Rectal smooth muscle tissue (tissue), 1 donor: ENCODE results near the gene SMIM35.

Experiments used
- H3K27ac ChIP-seq: one replicate; pipeline ENCODE4 v1.7.0; 2013; ENCODE audit warnings: low read depth, low read length, inconsistent platforms
- H3K27me3 ChIP-seq: one replicate; pipeline ENCODE4 v1.7.0; 2013; ENCODE audit warnings: low read length; ENCODE audit not compliant: control insufficient read depth, insufficient read depth
- H3K36me3 ChIP-seq: one replicate; pipeline ENCODE4 v1.7.0; 2013; ENCODE audit warnings: low read length; ENCODE audit not compliant: control insufficient read depth, insufficient read depth
- H3K4me1 ChIP-seq: one replicate; pipeline ENCODE4 v1.7.0; 2013; ENCODE audit warnings: low read length; ENCODE audit not compliant: control insufficient read depth, insufficient read depth
- H3K4me3 ChIP-seq: one replicate; pipeline ENCODE4 v1.7.0; 2013; ENCODE audit warnings: low read length
- H3K9ac ChIP-seq: one replicate; pipeline ENCODE4 v1.7.0; 2013; ENCODE audit warnings: low read length

The SMIM35 gene

GRCh38 chr11:118006153-118006534 is 80.6 kb downstream of the SMIM35 start:
- H3K36me3 ChIP-seq = no peaks in the 10 kb centered on the region
- no peak overlapping the region for H3K27ac ChIP-seq
- H3K4me3 ChIP-seq = no peak overlapping the region
- H3K4me1 ChIP-seq = no peaks in the 10 kb centered on the region
- H3K27me3 ChIP-seq = no peaks in the 10 kb centered on the region
- no peak overlapping the region for H3K9ac ChIP-seq

DNA sequence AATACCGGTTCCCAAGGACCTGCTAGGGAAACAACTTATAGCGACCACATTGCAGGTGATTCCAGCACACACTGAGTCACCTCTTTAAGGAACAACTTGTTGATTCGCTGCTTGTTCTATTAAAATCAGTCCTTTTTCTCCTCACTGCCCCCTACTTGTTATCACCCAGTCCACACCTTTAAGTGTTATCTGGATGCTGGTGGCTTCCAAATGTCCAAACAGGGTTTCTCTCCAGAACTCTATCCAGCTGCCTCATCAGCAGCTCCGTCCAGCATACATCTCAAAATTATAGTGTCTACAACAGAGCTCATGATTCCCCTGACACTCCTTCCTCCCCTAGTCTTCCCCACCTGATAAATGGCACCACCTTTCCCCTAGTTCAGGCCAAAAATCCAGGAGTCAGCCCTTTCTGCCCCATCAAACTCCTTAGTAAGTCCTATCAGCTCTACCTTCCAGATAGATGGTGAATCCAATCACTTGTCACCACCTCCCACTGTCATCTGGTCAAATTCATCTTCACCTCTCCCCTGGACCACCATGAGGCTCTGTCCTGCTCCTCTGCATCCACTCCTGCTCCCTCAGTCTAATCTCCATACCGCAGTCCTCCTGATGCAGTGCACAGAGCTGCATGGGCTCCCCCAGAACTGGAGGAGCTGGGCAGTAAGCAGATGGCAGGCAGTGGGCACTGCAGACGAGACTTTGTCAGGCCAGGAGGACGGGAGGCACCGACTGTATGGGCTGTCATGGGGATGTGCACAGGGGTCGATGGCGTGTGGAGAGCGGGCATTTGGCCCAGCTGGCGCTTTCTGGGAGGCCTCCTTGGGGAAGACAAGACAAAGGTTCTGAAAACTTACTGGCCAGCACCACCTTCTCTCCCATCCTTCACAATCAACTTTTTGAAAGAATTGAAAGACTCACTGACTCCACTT is 81.3 kb downstream of the SMIM35 start:
- Histone ChIP-seq H3K9ac (no peak overlapping the region), H3K4me1 (no peaks in the 10 kb centered on the region), H3K27ac (no peak overlapping the region), H3K27me3 (no peaks in the 10 kb centered on the region), H3K4me3 (no peak overlapping the region), H3K36me3 (no peaks in the 10 kb centered on the region)

DNA sequence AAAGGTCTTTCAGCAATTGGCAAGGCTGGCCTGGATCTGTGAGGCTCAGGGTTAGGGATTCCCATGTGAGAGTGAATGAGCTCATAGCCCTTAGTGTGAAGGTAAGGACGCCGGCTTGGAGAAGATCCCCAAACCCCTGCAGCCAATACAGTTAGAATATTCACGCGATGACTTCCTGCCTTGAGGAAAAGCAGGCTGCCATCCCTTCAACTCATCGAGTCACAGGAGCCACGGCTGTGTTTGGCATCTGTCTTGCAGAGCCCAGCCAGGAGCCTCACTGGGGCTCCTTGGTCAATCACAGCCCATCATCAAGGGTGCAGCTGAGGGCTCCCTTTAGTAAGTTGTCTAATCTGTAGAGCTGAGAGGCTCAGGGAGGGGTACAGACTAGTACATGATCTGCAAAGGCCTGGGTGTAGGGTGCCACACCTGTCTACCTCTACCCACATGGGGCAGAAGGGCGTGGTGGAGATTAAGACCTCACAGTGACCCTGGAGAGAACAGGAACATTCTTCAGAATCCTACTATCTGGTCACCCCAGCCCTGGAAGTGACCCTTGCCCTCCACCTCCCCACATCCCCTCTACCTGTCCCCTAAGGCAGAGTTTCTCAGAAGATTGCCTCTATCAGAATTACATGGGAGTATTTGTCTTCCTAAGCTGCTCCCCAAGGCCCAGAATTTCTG is 82.1 kb downstream of the SMIM35 start:
- Histone ChIP-seq H3K4me3 (no peak overlapping the region), H3K4me1 (no peaks in the 10 kb centered on the region), H3K27me3 (no peaks in the 10 kb centered on the region), H3K36me3 (no peaks in the 10 kb centered on the region), H3K9ac (no peak overlapping the region), H3K27ac (no peak overlapping the region)

DNA sequence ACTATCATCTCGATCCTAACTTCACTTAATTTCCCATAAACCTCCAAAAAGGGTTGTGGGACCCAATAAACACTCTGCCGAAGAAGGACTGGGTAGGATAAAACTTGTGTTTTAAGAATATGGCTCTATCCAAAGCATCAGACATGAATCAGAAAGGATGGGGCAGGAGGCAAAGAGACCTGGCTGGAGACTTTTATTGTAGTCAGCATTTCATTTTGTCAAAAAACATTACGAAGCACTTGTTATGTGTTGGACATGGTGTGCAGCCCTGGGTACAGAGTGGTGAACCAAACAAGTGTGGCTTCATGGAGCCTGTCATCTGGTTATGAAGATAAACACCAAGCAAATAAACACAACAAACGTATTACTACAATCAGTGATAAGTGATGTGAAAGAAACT is 83.3 kb downstream of the SMIM35 start:
- no peak overlapping the region for H3K9ac ChIP-seq
- H3K4me3 ChIP-seq = no peak overlapping the region
- no peak overlapping the region for H3K27ac ChIP-seq
- H3K27me3 ChIP-seq = no peaks in the 10 kb centered on the region
- no peaks in the 10 kb centered on the region for H3K36me3 ChIP-seq
- no peaks in the 10 kb centered on the region for H3K4me1 ChIP-seq

DNA sequence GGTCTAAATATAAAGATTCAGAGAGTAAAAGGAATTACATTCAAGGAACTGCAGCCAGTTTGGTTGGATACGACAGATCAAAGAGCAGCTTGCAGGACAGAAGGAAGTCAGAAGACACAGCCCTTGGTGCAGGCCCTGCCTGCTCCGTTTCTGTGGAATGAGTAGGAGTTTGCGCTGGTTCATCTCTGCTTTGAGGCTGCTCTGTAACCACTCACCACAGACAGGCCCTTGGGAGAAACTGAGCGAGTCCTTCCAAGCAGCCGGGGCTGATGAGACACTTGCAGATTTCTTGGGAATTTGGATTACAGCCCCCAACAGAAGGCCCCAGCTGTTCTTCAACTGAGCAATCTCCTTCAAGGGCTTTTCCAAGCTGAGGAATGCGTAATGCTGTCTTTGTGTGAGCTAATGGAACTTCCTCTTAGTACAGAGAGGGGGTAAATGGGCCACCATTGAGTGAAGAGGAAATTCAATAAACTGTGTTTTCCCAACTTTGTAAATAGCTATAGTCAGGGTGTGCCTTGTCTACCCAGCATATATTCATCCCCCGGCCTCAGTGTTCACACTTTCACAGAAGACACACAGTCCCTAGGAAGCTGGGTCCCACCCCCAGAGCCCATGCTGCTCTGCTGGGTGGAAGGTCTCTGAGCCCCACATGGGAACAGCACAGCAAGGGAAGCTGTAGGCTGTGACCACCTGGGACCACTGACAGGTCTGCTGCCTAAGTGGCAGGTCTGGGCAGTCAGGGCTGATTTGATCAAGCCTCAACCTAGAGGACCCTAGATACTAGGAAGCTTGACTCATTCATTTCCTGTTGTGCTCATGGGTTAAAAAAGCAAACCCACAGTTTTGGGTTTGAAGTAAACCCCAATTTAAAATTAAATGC is 84.0 kb downstream of the SMIM35 start:
- Histone ChIP-seq H3K27ac (peak overlapping the region; percentile 57), H3K4me3 (no peak overlapping the region), H3K9ac (no peak overlapping the region), H3K36me3 (no peaks in the 10 kb centered on the region), H3K27me3 (no peaks in the 10 kb centered on the region), H3K4me1 (no peaks in the 10 kb centered on the region)

- Histone ChIP-seq H3K27me3 (no peaks in the 10 kb centered on the region), H3K4me1 (no peaks in the 10 kb centered on the region), H3K4me3 (no peak overlapping the region), H3K27ac (peak overlapping the region; percentile 43), H3K9ac (no peak overlapping the region), H3K36me3 (no peaks in the 10 kb centered on the region)
Measured at GRCh38 chr11:118002010-118002540, 84.7 kb downstream of the SMIM35 start.

DNA sequence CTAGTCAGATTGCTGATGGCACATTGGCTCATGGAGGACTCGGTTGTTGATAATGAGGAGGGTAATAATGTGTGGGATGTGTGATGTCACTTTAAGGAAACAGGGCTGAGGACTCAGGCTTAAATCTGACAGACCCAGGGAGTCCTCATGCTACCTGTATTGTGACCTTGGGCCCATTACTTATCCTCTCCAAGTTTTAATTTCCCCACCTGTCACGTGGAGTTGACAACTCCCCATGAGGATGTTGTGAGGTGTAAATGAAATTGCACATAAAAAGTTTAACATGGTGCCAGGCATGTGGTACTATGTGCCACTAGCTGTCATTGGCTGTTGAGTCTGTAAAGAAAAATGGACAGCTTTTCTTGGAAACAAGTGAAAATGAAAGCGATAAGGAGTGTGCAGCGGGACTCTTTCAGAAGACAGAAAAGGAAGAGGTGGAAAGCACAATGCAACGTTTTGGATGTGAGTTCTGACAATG is 85.2 kb downstream of the SMIM35 start:
- Histone ChIP-seq H3K4me3 (no peak overlapping the region), H3K9ac (no peak overlapping the region), H3K27ac (no peak overlapping the region), H3K4me1 (no peaks in the 10 kb centered on the region), H3K27me3 (no peaks in the 10 kb centered on the region), H3K36me3 (no peaks in the 10 kb centered on the region)

- no peak overlapping the region for H3K9ac ChIP-seq
- no peaks in the 10 kb centered on the region for H3K27me3 ChIP-seq
- H3K4me1 ChIP-seq = no peaks in the 10 kb centered on the region
- no peak overlapping the region for H3K27ac ChIP-seq
- no peak overlapping the region for H3K4me3 ChIP-seq
- H3K36me3 ChIP-seq = no peaks in the 10 kb centered on the region
Measured at GRCh38 chr11:118000850-118001228, 85.9 kb downstream of the SMIM35 start.

DNA sequence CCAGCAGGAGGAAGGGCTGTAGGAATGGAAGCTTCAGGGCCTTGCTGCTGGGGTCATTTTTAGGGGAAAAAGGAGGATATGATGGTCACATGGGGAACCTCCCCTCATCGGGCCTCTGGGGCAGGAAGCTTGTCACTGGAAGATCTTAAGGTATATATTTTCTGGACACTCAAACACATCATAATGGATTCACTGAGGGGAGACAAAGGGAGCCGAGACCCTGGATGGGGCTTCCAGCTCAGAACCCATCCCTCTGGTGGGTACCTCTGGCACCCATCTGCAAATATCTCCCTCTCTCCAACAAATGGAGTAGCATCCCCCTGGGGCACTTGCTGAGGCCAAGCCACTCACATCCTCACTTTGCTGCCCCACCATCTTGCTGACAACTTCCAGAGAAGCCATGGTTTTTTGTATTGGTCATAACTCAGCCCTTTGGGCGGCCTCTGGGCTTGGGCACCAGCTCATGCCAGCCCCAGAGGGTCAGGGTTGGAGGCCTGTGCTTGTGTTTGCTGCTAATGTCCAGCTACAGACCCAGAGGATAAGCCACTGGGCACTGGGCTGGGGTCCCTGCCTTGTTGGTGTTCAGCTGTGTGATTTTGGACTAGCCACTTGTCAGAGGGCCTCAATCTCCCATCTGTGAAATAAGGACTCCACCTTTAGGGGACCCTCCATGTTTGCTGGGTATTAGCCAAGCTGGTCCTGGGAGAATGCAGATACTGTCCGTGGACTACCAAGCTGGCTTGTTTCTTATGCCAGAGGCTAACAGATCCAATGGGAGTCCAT is 86.5 kb downstream of the SMIM35 start:
- H3K27ac ChIP-seq = no peak overlapping the region
- no peak overlapping the region for H3K4me3 ChIP-seq
- H3K9ac ChIP-seq = no peak overlapping the region
- H3K36me3 ChIP-seq = no peaks in the 10 kb centered on the region
- H3K27me3 ChIP-seq = no peaks in the 10 kb centered on the region
- H3K4me1 ChIP-seq = no peaks in the 10 kb centered on the region

DNA sequence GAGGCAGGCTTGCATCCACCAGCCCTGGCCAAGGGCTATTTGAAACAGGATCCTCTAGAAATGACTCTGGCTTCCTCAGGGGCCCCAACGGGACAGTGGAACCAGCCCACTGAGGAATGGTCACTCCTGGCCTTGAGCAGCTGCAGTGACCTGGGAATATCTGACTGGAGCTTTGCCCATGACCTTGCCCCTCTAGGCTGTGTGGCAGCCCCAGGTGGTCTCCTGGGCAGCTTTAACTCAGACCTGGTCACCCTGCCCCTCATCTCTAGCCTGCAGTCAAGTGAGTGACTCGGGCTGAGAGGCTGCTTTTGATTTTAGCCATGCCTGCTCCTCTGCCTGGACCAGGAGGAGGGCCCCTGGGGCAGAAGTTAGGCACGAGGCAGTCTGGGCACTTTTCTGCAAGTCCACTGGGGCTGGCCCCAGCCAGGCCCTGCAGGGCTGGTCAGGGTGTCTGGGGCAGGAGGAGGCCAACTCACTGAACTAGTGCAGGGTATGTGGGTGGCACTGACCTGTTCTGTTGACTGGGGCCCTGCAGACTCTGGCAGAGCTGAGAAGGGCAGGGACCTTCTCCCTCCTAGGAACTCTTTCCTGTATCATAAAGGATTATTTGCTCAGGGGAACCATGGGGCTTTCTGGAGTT is 87.3 kb downstream of the SMIM35 start:
- Histone ChIP-seq H3K27ac (no peak overlapping the region), H3K9ac (no peak overlapping the region), H3K36me3 (peaks cover 1% of the 10 kb centered on the region), H3K4me3 (no peak overlapping the region), H3K27me3 (no peaks in the 10 kb centered on the region), H3K4me1 (no peaks in the 10 kb centered on the region)

GRCh38 chr11:117998664-117999353 is 88.0 kb downstream of the SMIM35 start:
- Histone ChIP-seq H3K36me3 (peaks cover 5% of the 10 kb centered on the region), H3K27ac (no peak overlapping the region), H3K9ac (no peak overlapping the region), H3K4me1 (no peaks in the 10 kb centered on the region), H3K4me3 (no peak overlapping the region), H3K27me3 (no peaks in the 10 kb centered on the region)
